ENCODE measurements around the gene MGST3.
"Not testable (repeated sequence)": the region's sequence is repeated elsewhere in the genome, so short reads cannot be mapped to it uniquely, and the experiment has no call there.

Gene MGST3

DNA sequence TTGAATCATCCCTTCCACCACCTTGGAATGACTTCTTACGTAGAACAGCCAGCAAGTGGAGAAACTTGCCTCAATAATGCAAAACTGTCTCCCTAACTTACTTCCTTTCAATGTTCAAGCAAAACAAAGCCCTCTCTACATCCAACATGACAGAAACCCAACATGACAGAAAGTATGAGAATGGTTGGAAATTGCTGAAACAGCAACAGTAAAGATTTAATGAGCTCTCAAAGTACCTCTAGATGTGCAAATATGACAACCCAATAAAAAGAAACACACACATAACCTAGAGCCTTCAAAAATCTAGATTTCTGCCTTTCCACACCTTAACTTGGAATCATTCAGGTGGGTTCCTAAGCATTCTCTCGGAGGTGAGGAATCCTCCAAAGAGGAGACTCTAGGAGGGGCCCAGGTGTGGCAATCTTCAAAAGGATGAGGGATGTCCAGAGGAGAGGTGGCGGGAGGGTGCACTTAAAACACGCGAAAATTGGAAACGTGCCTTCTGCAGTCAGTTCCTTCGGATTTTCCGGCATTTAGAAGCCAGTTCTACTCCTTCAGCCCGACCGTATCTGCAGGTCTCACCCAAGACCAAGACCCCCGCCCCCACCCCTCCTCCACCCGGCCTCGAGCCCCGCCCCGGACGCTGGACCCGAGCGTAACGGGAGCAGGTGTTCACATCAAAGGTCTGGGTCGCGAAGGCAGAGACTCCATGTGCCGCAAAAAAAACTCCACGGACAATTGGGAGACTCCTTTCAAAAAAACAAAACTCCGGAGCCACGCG lies 996 bp upstream of the MGST3 start:
- peak; percentile 78 for DNase-seq

DNA sequence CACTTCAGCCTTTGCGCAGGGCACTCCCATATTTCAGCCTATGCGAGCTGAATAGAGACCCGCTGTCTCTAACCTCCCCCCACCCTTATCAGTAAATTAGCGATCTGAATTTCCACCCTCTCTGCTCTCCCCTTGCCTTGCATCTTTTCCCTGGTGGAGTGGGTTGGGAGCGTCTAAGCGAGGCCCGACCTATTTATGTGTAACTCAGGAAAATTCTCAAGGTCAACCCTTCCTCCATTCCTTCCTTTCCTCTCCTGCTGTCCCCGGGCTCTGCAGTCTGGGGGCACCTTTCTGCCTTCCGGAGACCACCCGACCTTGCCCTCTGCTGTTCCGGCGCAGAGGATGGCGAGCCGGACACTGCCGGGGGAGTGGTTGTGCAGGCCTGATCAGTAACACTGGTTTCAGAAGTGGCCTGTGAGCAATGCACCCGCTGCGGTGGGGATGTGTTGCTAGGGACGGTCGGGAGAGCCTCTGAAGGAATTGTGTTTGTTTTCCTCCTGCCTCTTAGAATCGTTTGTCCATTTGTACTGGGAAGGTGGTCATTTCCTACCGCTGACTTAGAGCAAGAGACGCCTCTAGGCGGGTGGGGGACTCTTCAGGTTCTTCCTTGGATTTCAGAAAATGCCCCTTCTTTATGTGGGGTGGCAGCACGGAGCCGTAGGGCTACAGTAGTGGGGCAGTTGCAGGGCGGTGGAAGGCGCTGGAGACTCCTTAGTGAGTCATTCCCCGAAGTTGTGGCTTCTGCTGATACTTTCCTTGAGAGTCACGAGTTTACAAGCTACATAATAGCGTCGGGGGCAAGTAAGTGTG lies 513 bp downstream of the MGST3 start:
- DNase-seq, result no peak

DNA sequence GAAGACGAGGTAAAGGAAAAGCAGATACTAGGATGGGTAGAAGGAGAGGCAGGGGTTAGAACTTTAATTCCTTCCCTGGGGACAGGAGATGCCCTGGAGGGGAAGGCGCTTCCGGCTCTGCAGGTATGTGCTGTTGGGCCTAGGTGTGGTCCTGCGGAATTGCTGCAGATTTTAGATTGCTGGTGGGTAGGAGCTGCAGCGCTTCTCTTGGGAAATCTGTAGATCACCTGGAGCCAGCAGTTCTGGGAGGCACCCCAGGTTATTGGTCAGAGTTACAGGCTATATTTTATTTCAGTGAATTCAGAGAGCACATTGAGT lies 1.1 kb downstream of the MGST3 start:
- DNase-seq, result no peak

DNA sequence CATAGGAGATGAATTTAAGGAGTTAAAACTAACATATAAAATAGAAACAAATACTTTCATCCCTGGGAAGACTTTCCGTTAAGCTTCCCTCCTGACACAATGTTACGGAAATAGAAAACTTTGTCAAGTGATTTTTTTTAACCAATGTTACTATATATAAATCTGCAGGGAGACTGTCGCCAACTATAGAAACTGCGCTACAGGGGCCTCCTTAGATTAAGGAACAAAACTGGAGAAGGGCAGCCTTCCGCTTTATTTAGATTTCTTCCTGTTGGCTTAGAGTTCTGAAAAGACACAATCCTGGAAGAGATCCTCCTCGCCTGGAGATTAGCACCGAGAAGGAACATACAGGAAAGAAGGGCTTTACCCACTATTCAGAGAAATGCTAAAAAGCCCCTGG lies 1.5 kb downstream of the MGST3 start:
- DNase-seq, result no peak

DNA sequence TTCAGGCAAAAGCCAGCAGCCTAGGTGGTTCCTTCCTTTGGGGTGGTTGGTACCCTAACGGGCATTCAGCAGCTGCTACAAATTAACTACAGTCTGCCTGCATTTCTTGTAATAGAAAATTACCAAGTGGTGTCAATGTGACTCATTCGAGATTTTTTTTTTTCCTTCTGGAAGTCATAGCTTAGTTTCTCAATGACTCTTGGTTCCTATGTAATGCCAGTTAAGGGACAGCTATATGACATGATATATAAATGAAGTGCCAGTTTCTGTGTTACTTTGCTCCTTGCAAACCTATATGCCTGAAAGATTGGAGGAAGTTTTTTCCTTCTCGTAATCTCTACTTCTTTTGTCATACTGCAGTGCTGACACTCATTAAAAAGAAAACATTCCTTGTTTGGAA lies 2.6 kb downstream of the MGST3 start:
- DNase-seq, result no peak

DNA sequence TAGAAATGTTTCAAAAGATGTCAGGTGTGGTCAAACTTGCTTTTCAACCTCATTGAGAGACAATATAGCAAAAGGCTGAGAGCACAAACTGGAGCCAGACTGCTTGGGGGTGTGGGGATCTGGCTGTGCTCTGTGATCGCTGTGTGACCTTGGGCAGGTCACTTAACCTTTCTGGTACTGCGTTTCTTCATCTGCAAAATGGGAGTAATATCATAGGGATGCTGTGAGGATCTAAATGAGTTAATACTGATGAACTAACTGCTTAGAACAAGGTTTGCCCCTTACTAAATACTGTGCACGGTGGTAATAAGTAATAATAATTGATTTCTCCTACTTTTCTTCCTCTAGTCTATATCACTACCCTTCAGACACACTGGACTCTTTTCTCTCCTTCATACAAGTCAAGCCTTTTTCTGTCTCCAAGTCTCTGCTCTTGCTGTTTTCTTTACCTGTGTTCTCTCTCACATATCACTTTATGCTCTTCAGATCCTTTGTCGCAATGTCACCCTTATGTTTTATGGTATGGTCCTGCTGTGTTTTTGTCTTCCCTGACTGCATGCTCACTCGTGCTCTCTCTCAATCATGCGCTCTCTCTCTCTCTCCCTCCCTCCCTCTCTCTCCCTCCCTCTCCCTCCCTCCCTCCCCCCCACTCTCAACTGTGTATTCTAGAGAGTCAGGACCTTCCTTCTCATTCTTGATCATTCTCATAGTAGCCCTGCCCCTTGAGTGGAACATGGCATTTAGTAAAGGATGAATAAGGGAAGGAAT lies 3.3 kb downstream of the MGST3 start:
- DNase-seq, result no peak

DNA sequence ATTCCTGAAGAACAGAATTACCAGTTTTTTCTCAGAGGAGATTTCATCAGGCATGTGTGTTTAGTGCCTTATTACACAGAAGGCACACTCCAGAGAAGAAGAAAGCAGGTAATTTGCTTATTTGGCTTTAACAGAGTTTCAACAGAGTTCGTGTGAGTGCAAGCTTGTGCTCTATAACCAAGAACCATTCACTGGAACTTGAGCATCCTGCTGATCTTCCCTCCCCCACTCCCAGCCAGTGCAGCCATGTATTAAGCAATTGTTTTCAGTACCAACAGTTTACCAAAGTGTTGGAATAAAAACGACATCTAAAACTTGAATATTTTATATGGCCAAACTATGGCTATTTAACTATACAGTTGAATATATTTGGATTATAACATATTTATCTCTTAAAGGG lies 4.3 kb downstream of the MGST3 start:
- no peak for DNase-seq

DNA sequence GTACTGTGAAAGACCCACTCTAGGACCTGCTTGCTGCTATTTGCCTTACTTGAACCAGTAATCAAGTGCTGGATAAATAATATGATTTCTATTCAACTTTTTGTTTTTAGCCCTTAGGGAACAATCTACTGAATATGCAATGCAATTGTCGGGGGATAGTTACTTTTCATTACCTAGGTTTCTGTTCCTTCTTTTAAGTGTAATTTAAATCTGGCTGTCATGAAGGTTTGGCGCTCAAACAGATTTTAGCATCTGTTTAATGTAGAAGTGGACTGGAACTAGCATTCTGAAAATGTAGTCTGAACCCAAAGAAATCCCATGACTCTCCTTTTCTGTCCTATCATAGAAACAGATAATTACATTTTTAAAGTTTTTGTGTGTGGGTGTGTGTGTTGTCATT lies 4.8 kb downstream of the MGST3 start:
- no peak for DNase-seq

DNA sequence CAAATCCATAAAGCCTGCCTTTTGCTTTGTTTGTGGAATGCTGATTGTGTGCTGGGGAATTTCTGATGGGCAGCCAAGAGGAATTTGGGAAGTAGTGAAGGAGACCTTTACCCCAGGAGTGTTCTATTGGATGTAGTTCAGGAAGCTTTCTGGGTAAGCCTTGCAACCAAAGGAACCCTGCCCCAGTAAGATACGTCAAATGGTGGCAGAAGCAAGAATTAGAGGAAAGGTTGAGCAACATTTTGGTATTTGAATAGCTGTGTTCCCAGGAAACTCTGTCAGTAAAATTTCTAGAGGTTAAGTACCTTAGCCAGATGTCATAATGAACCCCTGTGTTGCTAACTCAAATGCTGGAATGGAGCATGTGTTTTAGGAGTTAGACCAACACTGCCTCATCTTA lies 6.4 kb downstream of the MGST3 start:
- no peak for DNase-seq

DNA sequence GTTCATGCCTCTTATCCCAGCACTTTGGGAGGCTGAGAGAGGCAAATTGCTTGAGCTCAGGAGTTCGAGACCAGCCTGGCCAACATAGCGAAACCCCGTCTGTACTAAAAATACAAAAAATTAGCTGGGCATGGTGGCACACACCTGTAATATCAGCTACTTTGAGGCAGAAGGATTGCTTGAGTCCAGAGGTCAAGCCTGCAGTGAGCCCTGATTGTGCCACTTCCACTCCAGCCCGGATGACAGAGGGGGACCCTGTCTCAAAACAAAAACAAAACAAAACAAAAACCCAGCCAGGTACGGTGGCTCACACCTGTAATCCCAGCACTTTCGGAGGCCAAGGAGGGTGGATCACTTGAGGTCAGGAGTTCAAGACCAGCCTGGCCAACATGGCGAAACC lies 7.2 kb downstream of the MGST3 start:
- not testable (repeated sequence) for DNase-seq

DNA sequence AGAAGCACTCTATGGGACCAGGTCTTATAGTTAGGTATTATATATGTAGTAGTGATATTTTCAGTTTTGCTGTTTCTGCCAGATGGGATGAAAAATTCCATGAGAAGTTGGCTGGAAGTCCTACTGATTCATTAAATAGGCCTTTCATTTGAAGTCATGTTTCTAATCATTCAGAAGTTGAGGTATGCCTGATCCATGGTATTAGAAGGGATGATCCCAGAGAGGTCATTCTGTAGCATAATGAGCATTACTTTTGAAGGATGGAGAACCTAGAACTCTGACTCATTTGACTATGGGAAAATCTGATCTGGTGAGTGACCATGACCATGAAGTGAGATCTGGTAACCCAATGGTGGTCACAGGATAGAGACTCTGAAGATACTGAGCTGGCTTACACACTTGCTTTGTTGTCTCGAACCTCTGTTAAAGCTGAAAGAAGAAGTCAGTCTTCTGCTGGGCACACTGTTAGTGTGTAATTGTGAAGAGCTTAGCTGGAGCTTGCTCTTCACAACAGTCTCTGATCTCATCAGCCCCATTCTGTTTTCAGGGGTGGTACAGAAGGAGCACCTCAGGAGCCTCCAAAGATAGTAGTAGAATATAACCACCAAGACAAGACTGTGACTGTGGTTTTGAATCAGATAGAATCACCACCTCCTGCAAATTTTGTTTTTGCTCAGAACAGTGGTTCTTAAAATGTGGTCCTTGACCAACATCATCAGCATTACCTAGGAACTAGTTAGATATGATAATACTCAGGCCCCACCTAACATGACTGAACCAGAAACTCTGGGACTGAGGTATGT lies 9.0 kb downstream of the MGST3 start:
- no peak for DNase-seq

DNA sequence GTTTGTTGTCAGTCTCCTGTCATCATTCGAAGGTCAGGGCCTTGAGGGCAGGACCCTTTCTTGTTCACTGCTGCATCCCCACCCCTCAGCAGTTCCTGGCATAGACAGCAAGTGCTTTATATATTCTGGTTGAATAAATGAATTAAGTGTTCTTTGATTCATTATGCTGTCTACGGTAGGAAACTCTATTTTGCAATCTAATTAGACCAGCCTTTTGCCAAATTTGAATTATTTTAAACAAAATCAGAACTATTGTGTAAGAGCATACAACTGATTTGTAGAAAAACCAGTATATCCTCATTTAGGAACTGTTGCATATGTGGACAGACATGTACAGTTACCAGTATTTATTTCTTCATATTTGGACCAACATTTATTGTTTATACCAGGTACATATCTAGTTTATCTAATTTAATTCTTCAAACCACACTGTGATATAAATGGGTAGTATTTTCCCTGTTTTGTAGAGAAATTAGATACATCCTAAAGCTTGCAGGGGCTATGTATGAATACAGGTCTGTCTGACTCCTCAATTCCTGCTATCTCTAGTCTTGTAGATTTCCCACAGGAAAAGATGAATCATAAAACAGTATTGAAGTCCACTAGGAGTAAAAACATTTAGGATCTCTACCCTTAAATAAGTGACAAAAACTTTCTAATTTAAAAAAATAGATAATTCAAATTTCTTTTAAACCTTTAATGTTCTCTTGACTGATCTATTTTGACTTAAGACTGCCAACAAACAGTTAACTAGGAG lies 10.4 kb downstream of the MGST3 start:
- DNase-seq, result no peak

DNA sequence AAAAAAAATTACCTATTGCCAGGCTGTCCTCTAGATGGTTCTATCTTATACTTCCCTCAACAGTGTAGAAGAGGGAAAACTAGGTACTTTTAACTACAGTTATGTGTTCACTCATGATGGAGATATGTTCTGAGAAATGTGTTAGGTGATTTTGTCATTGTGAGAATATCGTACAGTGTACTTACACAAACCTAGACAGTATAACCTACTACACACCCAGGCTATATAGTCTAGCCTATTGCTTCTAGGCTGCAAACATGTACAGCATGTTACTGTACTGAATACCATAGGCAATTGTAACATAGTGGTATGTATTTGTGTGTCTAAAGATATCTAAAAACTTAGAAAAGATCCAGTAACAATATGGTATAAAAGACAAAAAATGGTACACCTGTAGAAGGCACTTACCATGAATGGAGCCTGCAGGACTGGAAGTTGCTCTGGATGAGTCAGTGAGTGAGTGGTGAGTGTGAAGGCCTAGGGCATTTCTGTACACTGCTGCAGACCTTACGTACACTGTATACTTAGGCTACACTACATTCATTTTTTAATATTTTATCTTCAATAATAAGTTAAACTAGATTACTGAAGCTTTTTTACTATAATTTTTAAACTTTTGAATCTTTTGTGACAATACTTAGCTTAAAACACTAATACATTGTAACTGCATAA lies 13.2 kb downstream of the MGST3 start:
- DNase-seq, result no peak

DNA sequence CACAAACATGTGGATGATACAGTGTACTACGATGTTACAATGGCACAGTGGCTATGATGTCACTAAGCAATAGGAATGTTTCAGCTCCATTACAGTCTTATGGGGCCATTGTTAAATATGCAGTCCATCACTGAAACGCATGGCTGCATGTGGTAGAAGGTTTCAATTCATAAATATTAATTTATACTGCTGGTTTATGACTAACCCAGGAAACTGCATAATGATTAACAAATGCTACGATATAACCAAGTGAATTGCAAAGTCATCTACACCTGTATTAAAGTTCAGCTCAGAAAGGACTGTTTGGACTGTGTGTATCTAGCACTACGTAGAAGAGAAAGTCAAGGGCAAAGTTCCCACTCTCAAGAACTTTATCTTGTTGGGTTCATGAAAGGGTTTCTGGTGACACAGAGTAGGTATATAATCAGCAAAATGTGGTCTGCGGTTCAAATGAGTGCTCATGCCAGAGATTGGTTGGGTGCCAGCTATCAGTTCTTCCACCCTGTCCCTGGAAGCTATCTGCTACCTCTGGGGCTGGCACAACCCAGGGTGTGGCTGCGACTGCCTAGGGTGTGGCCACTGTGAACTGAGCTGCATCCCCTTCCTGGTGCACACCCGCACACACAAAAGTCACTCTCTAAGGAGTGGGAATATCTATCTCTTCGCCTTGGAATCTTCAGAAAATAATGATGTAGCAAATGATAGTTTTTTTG lies 14.8 kb downstream of the MGST3 start:
- DNase-seq, result no peak

DNA sequence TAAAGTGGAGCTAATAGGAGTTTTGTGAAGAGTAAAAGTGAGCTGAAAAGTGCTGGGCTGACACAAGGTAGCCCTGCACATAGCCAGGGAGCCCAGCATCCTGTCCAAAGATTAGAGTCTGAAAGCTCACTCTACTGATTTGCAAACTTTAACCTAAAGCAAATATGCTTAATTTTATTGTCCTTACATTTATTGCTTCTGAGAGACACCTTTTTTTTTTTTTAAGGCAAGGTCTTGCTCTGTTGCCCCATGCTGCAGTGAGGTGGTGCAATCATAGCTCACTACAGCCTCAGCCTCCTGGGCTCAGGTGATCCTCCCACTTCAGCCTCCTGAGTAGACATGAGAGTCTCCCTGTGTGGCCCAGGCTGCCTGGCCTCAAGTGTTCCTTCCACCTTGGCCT lies 16.5 kb downstream of the MGST3 start:
- DNase-seq, result no peak

DNA sequence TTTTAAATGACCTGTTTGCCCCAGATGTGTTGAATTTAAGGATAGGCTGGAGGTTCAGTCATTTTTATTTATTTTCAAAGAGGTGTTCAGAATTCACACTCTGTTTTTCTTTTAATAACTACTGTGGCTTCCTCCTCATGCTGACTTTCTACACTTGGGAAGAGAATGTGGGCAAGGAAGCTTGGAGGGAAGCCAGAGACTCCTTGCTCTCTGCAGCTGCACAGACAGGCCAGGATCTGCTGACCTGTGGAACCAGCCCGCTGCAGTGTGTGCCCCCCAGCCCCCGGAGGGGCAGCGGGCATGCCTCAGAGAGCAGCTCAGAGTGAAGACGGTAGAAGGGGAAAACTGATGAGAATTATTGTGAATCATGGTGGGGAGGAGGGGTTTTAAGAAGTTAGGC lies 16.9 kb downstream of the MGST3 start:
- no peak for DNase-seq

DNA sequence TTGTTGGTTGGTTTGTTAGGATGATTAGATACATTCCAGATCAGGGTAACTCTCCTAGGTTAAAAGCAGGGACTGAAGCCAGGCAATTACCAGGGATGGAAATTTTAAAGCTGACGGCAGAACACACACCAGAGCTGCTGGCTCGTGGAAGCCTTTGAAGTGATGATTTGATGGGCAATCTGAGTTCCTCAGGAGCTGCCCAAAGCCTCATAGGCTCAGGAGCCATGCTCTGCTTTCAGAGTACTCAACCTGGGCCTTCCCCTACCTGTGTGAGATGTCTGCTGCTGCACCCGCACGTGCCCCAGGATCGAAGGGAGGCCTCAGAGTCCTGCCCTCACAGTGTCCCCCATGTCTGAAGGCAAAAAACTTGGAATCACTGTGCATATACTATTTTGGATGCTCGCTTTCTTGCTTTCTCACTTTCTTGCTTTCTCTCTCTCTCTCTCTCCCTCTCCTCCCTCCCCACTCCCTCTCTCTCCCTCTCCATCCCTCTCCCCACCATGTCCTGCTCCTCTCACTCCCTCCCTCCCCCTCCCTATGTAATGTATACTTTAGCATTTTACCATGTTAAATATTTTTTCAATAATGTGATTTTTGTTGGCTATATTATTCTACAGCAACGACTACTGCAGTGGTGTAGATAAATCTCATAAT lies 18.0 kb downstream of the MGST3 start:
- no peak for DNase-seq

DNA sequence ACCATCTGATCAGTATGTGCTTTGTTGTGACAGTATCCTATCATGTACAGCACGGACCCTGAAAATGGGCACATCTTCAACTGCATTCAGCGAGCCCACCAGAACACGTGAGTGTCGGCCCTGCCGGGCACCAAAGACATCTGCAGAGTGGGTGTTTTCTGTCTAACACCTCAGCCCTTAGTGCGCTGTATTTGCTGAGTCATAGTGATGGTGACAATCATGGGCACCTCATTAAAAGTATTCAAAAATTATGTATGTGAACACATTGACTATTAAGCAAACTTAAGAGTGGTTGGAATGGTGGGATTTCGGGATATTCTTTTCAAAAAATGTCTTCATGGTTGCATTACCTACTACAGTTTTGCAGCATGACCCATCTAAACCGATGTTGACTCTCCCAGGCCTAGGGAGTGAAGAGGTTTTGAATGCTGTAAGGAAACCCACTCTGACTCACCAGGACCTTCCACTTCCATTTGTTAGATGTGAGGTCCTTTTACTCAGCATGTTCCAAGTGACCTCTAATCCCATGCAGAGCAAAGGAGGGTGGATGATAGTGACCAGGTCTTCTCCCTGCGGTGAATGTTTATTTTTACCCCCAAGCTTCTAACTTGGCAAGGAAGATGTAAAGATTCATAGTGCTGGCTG lies 20.1 kb downstream of the MGST3 start:
- DNase-seq, result no peak

DNA sequence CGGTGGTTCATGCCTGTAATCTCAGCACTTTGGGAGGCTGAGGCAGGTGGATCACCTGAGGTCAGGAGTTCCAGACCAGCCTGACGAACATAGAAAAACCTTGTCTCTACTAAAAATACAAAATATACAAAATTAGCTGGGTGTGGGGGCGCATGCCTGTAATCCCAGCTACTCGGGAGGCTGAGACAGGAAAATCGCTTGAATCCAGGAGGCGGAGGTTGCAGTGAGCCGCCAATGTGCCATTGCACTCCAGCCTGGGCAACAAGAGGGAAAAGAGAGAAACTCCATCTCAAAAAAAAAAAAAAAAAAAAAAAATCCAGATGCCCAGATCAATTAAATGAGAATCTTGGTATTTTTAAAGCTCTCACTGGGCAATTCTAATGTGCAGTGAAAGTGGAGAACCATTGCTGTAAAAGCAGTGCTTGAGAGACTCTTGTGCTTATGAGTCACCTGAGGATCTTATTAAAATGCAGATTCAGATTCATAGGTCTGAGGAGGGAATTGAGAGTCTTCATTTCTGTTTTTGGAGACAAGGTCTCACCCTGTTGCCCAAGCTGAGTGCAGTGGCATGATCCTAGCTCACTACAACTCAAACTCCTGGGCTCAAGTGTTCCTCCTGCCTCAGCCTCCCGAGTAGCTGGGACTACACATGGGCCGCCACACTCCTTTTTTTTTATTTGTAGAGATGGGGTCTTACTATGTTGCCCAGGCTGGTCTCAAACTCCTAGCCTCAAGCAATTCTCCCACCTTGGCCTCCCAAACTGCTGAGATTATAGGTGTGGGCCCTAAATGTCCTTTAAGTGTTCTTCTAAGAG lies 27.9 kb downstream of the MGST3 start:
- DNase-seq, result not testable (repeated sequence)

Data from NCI-H1105 (cell line).